GM18520 (cell line): Measurements from ENCODE around the gene KLF13.

Experiments used
- ATAC-seq: cut with Tn5 transposase; IDR thresholded peaks from one replicate; pipeline ENCODE4 v1.9.1; 2021; ENCODE audit not compliant: unreplicated experiment

KLF13 gene

GRCh38 chr15:31326156-31326874 is at the start of gene KLF13:
Gene KLF13 (plus strand): TSS chr15:31326835. CDS start chr15:31327213, 378 bp downstream.
- peak; percentile 50 for ATAC-seq

GRCh38 chr15:31277335-31278060 is 49.1 kb upstream of the KLF13 start:
- no peak for ATAC-seq

GRCh38 chr15:31278061-31278445 is 48.6 kb upstream of the KLF13 start:
- ATAC-seq, result no peak

- ATAC-seq, result no peak
Observed at GRCh38 chr15:31278544-31279220, 48.0 kb upstream of the KLF13 start.

GRCh38 chr15:31279221-31280045 is 47.2 kb upstream of the KLF13 start:
- ATAC-seq, result no peak

- ATAC-seq, result no peak
Observed at GRCh38 chr15:31280046-31280830, 46.4 kb upstream of the KLF13 start.

- ATAC-seq, result no peak
Observed at GRCh38 chr15:31280831-31281216, 45.8 kb upstream of the KLF13 start.

GRCh38 chr15:31283043-31283442 is 43.6 kb upstream of the KLF13 start:
- no peak for ATAC-seq

GRCh38 chr15:31285772-31286261 is 40.8 kb upstream of the KLF13 start:
- ATAC-seq, result peak; percentile 65

GRCh38 chr15:31291048-31291578 is 35.5 kb upstream of the KLF13 start:
- no peak for ATAC-seq

- no peak for ATAC-seq
Observed at GRCh38 chr15:31292391-31293015, 34.1 kb upstream of the KLF13 start.

- no peak for ATAC-seq
Observed at GRCh38 chr15:31293655-31294054, 33.0 kb upstream of the KLF13 start.

GRCh38 chr15:31294067-31294466 is 32.6 kb upstream of the KLF13 start:
- ATAC-seq, result no peak

GRCh38 chr15:31295658-31296057 is 31.0 kb upstream of the KLF13 start:
- no peak for ATAC-seq

GRCh38 chr15:31296219-31296645 is 30.4 kb upstream of the KLF13 start:
- no peak for ATAC-seq

- ATAC-seq, result no peak
Observed at GRCh38 chr15:31296646-31297574, 29.7 kb upstream of the KLF13 start.

GRCh38 chr15:31297575-31298456 is 28.8 kb upstream of the KLF13 start:
- no peak for ATAC-seq
